HEK293 (cell line): ENCODE data around the gene EML4.

Experiments
- ZNF341 ChIP-seq: fragments of 450-650 bp; formaldehyde crosslinking; IDR thresholded peaks from 2 replicates; pipeline ENCODE4; 2016; ENCODE audit warnings: low read depth, missing biosample characterization, missing genetic modification characterization
- ZNF624 ChIP-seq: fragments of 450-650 bp; formaldehyde crosslinking; IDR thresholded peaks from 2 replicates; pipeline ENCODE4 v1.5.1; 2017; ENCODE audit warnings: missing biosample characterization, missing genetic modification characterization
- TF ChIP-seq, protein P1 (sequence below): fragments of 450-650 bp; formaldehyde crosslinking; IDR thresholded peaks from 2 replicates; pipeline ENCODE4 v1.5.1; 2016; ENCODE audit warnings: missing biosample characterization, missing genetic modification characterization
- TF ChIP-seq, protein P2 (sequence below): fragments of 450-650 bp; formaldehyde crosslinking; IDR thresholded peaks from 2 replicates; pipeline ENCODE4; 2016; ENCODE audit warnings: missing biosample characterization, missing genetic modification characterization
- TF ChIP-seq, protein P3 (sequence below): fragments of 450-650 bp; formaldehyde crosslinking; IDR thresholded peaks from 2 replicates; pipeline ENCODE4 v1.5.1; 2016; ENCODE audit warnings: missing biosample characterization, missing genetic modification characterization

DNA sequence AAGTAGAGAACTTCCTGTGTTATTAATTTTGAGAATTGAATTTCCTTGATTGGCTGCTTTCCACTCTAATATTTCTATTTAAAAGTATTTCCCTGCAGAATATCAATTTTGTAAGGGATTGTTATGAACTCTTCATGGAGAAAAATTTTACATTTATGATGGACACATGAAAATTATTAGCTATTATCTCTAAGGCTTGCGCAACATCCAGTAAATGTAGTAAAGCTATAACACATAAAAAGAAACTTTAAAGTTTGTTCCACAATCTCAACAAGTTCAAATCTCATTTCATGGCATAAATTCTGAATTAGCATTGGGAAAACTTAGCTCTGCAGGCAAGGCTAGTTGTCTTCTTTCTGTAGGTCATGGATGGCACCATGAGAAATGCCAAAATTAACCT, 4.2 kb upstream of the EML4 start:
- TF ChIP-seq, protein P1, sequence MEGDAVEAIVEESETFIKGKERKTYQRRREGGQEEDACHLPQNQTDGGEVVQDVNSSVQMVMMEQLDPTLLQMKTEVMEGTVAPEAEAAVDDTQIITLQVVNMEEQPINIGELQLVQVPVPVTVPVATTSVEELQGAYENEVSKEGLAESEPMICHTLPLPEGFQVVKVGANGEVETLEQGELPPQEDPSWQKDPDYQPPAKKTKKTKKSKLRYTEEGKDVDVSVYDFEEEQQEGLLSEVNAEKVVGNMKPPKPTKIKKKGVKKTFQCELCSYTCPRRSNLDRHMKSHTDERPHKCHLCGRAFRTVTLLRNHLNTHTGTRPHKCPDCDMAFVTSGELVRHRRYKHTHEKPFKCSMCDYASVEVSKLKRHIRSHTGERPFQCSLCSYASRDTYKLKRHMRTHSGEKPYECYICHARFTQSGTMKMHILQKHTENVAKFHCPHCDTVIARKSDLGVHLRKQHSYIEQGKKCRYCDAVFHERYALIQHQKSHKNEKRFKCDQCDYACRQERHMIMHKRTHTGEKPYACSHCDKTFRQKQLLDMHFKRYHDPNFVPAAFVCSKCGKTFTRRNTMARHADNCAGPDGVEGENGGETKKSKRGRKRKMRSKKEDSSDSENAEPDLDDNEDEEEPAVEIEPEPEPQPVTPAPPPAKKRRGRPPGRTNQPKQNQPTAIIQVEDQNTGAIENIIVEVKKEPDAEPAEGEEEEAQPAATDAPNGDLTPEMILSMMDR (tag by site-specific recombination), result no peak
- TF ChIP-seq ZNF624 (no peak), ZNF341 (no peak)
- TF ChIP-seq, protein P2, sequence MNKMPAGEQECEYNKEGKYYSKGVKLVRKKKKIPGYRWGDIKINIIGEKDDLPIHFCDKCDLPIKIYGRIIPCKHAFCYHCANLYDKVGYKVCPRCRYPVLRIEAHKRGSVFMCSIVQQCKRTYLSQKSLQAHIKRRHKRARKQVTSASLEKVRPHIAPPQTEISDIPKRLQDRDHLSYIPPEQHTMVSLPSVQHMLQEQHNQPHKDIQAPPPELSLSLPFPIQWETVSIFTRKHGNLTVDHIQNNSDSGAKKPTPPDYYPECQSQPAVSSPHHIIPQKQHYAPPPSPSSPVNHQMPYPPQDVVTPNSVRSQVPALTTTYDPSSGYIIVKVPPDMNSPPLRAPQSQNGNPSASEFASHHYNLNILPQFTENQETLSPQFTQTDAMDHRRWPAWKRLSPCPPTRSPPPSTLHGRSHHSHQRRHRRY (tag by site-specific recombination), result no peak
- TF ChIP-seq, protein P3, sequence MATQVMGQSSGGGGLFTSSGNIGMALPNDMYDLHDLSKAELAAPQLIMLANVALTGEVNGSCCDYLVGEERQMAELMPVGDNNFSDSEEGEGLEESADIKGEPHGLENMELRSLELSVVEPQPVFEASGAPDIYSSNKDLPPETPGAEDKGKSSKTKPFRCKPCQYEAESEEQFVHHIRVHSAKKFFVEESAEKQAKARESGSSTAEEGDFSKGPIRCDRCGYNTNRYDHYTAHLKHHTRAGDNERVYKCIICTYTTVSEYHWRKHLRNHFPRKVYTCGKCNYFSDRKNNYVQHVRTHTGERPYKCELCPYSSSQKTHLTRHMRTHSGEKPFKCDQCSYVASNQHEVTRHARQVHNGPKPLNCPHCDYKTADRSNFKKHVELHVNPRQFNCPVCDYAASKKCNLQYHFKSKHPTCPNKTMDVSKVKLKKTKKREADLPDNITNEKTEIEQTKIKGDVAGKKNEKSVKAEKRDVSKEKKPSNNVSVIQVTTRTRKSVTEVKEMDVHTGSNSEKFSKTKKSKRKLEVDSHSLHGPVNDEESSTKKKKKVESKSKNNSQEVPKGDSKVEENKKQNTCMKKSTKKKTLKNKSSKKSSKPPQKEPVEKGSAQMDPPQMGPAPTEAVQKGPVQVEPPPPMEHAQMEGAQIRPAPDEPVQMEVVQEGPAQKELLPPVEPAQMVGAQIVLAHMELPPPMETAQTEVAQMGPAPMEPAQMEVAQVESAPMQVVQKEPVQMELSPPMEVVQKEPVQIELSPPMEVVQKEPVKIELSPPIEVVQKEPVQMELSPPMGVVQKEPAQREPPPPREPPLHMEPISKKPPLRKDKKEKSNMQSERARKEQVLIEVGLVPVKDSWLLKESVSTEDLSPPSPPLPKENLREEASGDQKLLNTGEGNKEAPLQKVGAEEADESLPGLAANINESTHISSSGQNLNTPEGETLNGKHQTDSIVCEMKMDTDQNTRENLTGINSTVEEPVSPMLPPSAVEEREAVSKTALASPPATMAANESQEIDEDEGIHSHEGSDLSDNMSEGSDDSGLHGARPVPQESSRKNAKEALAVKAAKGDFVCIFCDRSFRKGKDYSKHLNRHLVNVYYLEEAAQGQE (tag by site-specific recombination), result no peak
